NCI-H2029 treated with DMSO at 0.1 percent for 48 hours (cell line): ENCODE data around the gene SLC16A8.

Experiments used
- DNase-seq: peaks from one replicate; lab custom pipeline; 2025; lab: John Stamatoyannopoulos, UW

Gene SLC16A8

DNA sequence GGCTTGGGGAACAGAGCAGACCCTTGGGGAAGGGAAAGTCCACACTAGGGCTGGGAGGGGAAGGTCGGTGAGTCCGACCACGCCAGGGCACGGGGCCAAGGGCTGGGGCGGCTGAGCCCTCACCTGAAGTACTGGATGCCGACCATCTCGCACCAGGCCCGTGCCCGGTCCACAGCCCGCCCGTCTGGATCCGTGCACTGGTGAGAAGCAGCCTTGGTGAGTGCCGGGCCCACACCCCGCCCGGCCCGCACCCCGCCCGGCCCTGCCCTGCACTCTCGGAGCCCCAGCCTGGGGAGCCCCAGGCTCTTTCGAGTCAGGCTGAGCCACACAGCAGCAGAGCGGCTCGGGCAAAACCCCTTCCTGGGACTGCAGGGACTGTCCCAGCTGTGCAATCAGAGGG lies 28.4 kb upstream of the SLC16A8 start:
- DNase-seq: no peak

GRCh38 chr22:38111925-38112355 lies 28.0 kb upstream of the SLC16A8 start:
- DNase-seq: no peak

DNA sequence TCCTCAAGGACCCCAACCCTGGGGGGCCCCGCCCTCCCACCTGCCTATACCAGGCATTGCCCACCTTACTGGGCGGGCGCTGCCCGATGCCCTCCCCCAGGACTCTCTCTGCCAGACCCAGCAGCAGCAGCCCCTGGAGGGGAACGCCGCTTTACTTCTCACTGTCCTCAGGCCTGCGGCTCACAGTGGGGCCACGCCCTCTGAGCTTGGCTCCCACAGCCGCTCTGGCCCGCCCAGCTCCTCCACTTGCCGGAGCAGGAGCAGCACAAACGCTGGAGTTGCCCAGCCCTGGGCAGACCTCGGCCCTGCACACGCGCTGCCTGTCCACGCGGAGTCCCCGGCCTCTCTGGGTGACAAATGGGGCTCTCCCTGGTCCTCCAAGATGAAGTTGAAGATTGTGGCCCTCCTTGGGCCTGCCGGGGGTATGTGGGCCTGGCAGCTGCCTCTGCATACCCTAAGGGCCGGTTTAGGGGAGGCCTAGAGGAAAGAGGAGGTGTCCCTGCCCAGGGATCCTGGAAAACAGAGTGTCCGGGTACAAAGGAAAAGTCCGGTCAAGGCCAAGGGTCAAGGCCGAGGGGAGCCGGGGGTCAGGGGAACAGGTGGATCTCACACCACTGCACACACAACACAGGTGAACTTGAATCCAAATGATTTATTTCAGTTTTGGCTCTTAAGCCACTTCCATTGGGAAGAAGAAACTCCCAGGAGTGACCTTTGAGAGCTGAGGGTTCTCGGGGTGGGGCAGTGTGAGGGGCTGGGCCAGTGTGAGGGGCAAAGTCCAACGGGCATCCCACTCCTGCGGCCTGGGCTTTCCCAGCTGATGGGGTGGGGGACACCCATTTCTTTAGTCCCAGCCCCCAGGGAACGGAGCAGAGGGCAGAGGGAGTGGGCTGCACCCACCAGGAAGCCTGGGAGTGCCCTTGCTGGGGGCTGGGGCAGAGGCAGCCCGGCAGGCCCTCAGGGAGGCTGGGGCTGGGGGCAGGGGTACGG lies 27.2 kb upstream of the SLC16A8 start:
- DNase-seq: no peak

DNA sequence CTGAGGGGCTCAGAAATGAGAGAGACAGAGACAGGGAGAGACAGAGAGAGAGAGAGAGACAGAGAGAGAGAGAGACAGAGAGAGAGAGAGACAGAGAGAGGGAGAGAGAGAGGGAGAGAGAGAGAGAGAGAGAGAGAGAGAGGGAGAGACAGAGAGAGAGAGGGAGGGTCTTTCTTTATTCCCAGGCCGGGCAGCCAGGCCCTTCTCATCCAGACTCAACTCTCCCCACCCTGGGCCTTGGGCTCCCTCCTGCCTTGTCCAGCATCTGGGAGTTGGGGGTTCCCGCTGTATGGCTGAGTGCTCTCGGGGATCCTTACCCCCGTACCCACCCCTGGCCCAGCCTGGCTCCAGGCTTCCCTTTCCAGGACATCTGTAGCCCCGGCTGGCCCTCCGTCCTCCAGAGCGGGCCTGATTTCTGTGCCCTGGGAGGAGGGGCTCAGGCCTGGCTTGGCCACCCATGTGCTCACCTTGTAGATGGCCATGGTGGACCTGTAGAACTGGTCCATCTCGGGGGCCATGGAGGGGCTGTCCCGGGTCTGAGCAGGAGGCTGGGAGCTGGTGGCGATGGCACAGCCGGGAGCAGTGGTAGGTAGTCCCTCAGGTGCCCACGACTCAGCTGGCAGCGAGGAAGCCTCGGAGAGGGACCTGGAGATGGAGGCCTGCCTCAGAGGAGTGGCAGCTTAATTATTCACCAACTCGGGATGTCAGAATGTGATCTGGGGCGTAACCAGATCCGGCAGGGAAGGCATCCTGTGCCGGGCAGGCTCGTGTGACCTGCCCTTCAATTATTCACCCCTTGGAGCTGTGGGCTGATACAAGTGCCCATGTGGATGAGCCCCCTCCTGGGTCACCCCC lies 26.3 kb upstream of the SLC16A8 start, which contains the start of gene BAIAP2L2:
Gene BAIAP2L2 (minus strand): TSS at position 677 of the 855 bp plus-strand sequence. CDS start 159 bp downstream, at position 518.
- DNase-seq: no peak

DNA sequence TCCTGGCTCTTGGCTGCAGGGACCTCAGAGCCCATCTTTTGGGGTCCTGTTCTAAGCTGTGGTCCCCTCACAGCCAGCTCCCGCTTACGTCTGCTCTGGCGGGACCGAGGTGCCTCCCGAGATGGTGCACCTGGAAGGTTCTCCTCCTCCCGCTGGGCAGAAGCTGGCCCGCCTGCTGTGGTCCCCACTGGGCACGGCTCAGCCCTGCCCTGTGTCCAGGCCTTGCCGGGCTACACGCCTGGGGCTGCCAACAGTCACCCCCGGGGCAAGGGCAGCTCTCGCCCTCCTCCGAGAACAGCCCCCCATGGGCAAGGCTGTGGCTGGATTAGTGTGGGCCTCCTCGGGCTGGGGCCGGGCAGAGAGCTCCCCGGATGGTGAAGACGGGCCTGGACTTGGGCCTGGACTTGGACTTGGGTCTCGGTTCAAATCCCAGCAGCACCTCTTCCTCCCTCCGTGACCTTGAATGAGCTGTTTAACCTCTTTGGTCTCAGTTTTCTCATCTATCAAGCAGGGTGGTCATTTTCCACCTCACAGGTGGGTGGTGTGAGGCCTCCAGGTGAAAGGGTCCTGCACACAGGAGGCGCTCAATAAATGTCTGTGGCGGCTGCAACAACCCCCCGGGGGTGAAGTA lies 25.5 kb upstream of the SLC16A8 start:
- no peak for DNase-seq

- DNase-seq: no peak
Observed at GRCh38 chr22:38108561-38109319, 24.8 kb upstream of the SLC16A8 start.

DNA sequence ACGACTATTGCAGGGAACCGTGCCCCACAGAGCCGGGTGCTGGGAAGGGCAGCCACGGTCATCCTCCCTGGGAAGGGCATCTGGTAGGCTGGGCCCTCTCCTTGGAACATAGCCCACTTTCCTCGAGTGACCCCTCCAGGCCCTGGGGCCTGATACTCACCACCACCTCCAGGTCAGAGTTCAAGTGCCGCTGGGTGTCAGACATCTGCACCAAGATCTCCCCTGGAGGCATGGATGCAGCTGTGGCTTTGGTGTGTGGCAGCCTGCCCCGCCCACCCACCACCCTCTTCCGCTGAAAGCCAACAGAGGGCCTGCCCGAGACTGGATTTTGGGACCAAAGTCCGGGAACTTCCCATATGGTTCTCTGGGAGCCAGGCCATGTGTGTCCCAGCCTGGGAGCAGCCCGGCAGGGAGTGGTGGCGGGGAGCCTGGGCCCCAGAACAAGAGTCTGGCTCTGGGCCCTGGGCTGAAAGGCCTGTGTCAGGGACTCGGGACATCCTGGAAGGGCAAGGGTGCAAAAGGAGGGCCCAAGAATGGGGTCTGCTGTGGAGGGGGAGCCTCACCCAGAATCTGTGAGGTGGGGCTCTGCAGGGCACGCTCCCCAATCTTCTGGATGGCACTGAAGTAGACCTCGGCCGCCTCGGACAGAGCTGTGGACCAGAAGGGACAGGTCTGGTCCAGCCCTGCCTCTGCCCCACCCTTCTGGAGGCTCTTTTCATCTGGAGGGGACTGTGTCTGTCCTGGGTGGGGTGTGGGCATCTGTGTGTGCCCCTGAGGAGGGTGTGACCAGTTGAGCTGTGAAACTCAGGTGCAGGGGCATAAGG lies 23.9 kb upstream of the SLC16A8 start:
- no peak for DNase-seq

DNA sequence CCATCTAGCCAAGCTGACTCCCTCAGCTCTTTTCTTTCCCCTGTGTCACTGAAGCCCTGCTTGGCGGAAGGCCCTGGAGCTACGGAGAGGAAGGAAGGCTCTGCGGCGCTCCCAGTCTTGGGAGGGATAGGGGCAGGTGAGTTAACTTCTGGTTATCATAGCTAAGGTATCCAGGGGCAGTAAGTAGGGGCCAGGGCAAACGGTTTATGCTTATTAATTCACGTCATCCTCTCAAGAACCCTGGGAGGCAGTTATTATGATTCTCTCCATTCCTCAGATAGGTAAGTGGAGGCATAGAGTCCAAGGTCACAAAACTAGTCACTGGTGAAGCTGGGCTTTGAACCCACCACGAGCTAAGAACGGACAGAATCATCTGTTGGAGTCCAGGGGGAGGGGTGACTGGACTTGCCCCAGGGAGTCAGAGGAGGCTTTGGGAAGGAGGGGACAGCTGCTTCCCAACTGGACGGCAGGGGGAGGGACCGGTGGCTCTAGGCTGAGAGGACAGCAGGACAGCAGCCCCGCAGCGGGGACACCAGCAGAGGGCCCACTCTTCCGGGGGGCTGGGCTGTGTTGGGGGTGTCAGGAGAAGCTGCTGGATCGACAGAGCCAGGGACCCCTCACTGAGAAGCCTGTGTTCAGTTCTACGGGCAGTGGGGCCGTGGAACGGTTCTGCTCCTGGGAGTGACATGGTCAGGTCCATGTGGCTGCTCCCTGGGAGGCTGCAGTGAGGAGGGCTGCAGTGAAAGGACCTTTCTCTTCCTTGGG lies 23.0 kb upstream of the SLC16A8 start:
- no peak for DNase-seq

GRCh38 chr22:38104084-38104483 lies 20.1 kb upstream of the SLC16A8 start:
- DNase-seq: no peak

DNA sequence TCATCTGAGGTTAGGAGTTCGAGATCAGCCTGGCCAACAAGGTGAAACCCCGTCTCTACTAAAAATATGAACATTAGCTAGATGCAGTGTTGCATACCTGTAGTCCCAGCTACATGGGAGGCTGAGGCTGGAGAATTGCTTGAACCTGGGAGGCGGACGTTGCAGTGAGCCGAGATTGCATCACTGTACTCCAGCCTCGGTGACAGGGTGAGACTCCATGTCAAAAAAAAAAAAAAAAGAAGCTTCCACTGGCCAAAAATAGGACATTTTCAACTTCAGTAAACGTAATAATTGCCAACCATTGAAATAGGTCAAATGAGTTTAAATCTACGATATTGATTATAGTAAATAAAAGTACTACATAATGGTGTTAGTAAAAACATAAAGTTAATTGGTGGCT lies 19.7 kb upstream of the SLC16A8 start:
- no peak for DNase-seq

DNA sequence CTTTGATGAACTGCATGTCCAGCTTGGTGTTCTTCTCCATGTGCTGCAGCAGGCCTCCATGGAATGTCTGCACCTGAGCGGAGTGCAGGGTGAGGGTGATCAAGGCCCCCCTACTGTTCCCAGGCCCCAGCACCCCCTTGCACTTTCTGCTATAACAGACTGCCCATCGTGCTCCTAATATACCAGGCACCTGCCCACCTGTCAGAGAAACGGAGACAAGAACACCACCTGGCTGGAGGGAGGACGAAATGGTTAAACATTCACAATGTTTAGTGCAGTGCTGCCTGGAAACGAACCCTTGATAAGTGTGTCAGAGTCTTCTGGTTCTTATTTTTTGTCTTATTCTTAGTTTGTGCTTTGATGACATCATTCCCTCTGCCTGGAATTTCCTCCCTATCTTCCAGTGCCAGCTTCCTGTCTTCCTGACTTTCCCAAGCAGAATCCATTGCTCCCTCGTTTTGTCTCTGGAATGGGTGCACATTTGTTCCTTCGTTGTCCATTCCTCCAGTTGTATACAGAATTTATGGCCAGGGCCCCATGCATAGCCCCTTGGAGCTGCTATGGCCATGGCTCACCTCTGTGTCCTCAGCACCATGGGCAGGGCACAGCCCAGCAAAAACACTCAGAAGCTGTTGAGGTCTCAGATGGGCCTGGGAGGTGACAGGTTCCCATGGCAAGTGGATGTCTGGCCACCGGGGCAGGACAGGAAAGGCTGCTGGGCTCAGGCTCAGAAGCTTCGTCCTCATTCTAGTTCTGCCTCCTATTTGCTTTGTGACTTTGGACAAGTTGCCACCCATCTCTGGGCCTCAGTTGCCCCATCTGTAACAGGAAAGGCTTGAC lies 14.6 kb upstream of the SLC16A8 start:
- DNase-seq: no peak

GRCh38 chr22:38097557-38098409 lies 13.8 kb upstream of the SLC16A8 start:
- no peak for DNase-seq

GRCh38 chr22:38097058-38097457 lies 13.1 kb upstream of the SLC16A8 start:
- no peak for DNase-seq

- DNase-seq: no peak
Observed at GRCh38 chr22:38089474-38089851, 5.5 kb upstream of the SLC16A8 start.

DNA sequence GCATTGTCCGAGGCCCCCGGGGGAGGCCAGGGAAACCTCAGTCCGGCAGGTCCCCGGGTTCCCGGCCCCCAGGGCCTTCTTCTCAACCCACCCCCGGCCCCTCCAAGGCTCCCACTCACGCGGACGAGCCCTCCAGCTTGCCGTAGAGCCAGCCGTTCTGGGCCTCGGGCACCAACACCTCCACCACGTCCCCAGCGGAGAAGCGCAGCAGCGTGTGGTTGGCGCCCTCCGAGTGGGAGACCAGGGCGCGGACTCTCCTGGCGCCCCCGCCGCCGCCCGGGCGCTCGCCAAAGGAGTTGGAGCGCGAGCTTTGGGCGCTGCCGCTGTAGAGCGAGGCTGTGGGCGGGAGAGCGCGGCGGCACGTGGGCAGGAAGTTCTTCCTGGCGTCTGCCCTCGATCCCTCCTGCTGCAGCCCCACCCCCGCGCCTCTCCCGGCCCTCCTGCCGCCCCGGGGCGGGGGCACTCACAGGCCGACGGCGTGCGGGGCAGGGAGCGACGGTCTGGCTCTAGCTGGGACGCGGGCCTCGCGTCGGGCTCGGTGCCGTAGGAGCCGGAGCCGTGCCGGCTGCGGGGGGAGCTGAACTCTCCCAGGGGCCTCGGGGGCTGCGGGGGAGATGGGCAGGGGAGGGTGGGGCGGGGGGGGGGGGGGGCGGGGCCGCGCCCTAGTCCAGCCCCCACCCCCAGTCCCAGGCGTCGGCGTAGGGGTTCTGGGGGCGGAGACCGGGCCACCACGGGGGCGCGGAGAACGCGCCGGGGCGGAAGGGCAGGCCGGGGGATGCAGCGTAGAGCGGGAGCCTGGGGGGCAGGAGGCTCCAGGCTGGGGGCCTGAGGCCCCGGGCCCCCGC lies 4.9 kb upstream of the SLC16A8 start:
- DNase-seq: no peak

- DNase-seq: no peak
Observed at GRCh38 chr22:38087855-38088254, 3.9 kb upstream of the SLC16A8 start.

DNA sequence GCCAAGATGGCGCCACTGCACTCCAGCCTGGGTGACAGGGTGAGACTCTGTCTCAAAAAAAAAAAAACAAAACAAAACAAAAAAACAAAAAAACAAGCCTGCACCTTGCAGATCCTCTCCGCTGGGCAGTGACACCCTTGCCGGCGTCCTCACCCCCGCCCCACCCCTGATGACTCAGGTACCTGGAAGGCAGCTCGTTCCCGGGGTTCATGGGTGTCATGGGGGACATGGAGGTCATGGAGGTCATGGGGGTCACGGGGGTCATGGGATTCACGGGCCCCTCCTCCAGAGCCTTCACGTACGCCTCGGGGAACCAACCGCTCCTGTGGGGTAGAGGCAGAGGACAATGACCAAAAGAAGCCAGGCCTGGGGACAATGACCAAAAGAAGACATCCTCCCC lies 3.0 kb upstream of the SLC16A8 start:
- no peak for DNase-seq
